GM12801 (cell line): Measurements from ENCODE around the gene GRIN3A.

Experiments
- TF ChIP-seq, protein P1 (sequence below): IDR thresholded peaks from one replicate; pipeline ENCODE4 v1.5.1; 2011; ENCODE audit warnings: control low read depth; ENCODE audit not compliant: insufficient read length; ENCODE audit errors: extremely low read depth

Gene GRIN3A

DNA sequence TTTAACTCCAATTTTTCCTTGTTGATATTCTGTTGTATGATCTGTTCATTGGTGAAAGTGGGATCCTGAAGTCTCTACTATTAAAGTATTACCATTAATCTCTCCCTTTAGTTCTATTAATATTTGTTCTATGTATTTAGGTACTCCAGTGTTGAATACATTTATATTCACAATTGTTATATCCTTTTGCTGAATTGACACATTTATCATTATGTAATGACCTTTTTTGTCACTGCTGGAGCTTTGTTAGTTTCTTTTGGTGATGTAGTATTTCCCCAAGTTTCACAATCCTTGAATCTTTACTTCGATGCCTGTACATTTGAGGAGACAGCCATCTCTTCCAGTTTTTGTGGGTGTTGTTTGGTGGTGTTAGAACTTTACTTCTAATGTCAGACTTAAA lies 90.0 kb downstream of the GRIN3A start:
- TF ChIP-seq, protein P1, sequence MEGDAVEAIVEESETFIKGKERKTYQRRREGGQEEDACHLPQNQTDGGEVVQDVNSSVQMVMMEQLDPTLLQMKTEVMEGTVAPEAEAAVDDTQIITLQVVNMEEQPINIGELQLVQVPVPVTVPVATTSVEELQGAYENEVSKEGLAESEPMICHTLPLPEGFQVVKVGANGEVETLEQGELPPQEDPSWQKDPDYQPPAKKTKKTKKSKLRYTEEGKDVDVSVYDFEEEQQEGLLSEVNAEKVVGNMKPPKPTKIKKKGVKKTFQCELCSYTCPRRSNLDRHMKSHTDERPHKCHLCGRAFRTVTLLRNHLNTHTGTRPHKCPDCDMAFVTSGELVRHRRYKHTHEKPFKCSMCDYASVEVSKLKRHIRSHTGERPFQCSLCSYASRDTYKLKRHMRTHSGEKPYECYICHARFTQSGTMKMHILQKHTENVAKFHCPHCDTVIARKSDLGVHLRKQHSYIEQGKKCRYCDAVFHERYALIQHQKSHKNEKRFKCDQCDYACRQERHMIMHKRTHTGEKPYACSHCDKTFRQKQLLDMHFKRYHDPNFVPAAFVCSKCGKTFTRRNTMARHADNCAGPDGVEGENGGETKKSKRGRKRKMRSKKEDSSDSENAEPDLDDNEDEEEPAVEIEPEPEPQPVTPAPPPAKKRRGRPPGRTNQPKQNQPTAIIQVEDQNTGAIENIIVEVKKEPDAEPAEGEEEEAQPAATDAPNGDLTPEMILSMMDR = no peak

DNA sequence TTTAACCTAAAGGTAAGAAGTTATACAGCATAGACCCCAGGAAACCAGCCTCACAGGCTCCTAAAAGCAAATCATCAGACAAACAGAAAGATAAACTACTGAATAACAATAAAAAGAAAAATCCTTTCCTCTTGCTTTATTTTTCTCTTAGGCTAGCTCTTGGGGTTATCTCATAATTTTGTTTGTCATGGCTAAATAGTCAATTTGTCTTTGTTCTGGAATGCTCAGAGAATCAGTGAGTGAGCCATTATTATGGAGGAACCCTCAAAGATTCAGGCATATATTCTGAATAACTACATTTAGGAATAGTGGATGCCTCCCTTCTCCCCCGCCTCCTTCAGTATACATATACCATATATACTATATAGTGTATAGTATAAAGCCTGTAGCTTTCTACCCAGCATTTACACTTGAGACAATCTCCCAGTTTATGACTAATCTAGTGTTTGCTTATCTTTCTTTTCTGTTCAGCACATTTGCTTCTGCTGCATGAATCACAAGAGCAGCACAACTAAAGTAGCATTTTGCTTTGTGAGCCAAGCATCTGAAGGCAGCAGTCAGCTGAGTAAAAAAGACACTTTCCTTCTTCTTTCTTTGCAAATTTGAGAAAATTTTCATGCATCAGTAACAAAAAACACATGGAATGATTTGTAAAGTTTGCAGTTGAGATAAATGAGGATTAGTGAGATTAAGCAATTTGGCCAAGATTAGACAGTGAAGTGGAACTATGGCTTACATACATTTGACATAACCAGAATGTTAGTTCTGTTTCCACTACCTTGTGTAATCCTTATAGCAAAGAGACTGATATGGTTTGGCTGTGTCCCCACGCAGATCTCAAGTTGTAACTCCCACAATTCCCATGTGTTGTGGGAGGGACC lies 98.4 kb downstream of the GRIN3A start:
- TF ChIP-seq, protein P1 = no peak

DNA sequence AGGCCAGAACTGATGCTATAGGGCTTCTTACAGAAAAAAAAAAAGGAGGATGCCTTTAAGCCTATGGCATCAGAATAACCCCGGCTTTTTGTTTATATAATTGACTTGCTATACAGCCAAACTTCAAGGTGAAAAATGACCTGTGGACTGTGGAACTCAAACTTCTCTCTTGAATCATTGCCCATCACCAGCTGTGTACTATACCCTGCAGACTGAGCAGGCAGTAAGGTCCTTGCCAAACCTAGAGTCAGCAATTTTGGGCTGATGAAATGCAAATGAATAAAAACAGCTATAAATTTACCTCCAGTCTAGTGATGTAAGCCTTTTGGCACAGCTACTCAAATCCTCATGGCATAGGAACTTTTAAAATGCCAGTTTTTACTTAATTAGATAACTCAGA lies 99.1 kb downstream of the GRIN3A start:
- TF ChIP-seq, protein P1 = no peak

DNA sequence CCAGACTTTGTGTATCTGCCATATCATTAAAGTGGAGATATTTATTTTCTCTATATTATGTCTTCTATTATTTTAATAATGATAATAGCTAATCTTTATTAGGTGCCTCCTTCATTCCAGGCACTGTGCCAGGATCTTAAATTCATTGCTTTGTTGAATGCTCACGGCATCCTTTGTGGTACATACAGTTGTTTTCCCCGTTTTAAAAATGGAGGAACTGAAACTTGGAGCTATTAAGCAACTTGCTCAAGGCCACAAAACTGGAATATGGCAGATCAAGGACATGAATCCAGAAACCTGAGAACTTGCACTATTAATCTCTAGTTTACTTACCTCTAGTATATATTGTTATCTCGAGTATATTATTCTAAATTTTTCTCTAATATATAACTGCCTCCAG lies 102.2 kb downstream of the GRIN3A start:
- TF ChIP-seq, protein P1 = no peak

DNA sequence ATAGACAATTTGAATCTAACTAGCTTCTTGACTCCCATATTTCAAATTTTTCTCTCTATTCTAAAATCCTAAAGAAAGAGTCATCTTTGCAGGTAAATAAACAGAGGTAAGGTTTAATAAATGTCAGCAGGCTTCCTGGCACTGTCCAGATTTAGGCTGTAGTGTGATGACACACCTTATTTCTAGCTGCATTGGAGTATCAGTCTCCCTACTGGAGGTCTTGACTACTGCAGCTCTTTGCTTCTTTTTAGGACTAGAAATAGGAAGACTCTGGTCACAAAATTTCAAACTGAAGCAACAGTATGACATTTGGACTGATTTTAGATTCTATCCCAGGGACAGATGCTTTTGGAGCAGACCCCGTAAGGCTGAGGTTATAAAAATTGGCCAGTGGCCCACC lies 103.0 kb downstream of the GRIN3A start:
- TF ChIP-seq, protein P1 = no peak

DNA sequence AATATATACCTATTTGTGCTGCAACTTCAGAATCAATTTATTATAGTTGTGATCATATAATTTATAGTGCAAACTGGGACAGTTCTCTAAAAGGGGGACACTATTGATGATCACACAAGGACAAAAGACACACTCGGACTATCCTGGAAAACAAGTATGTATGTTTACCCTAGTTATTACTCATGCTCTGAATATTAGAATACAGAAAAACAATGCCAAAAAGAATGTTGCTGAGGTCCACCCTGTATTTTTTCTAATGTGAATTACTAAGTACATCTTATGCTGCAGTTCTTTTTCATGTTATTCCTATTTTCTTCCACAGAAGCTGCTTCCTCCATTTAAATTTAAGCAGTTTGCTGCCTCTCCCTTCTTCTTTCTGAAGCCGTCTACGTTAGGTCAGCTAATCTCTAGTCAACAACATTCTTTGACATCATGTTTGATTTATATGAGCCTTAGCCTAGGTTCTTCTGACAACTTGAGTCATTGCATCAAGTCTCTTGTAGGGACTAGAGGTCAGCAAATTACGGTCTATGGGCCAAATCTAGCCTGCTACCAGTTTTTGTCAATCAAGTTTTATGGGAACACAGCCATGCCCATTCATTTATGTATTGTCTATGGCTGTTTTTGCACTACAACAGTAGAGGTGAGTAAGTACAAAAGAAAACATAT lies 103.6 kb downstream of the GRIN3A start:
- TF ChIP-seq, protein P1 = no peak

DNA sequence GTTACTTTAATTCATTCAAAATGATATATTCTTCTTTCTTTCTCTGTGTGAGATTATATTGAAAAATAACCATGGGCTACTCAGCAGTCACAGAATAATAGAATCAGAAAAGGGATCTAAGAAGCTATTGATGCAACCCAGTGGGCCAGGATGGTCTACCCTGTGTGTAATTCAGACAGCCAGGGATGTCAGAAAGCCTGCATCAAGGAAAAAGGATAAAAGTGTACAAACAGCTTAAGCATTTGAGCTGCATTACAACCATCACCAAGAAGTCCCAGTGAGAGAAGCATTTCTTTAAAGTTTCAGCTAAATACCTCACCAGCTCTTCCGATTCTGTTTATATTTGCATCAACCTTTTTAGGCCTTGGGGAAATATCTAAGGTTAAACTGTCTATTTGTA lies 105.8 kb downstream of the GRIN3A start:
- TF ChIP-seq, protein P1 = no peak
